Gastroesophageal sphincter (tissue), 3 donors: ENCODE data around the gene STOX2.

ENCODE experiments used
- CTCF ChIP-seq, 4 experiments: fragments of 200-600 bp in 2 of 4; fragments of 450-650 bp in 2 of 4; sonication (generic) in 1 of 4; IDR thresholded peaks; one replicate each; pipeline ENCODE4 v1.5.1; 2017 to 2019; ENCODE audit warnings: antibody characterized with exemption in 4 of 4, mild to moderate bottlenecking in 2 of 4, moderate library complexity in 2 of 4
- POLR2A ChIP-seq, 2 donors: fragments of 450-650 bp; IDR thresholded peaks; one replicate each; pipeline ENCODE4 v1.6.1; 2017; ENCODE audit warnings: antibody characterized with exemption in 2 of 2, mild to moderate bottlenecking in 2 of 2, moderate library complexity in 1 of 2
- POLR2AphosphoS5 ChIP-seq: sonication (generic); formaldehyde crosslinking; IDR thresholded peaks from one replicate; pipeline ENCODE4 v1.6.1; 2017; ENCODE audit warnings: antibody characterized with exemption

GRCh38 chr4:183878251-183878970 is 26.7 kb upstream of the STOX2 start:
- TF ChIP-seq CTCF (IDR thresholded peaks at IDR 0.05) (no peak), POLR2AphosphoS5 (no peak), POLR2A (IDR thresholded peaks at IDR 0.05) (no peak)
